B cell (primary cell): ENCODE data around the gene RASSF4. TPM values are rescaled to one million over a fixed set of nuclear protein-coding genes. Genes with fewer than 3 reads are reported as not detected.

Experiments used
- ATAC-seq: fragments of 200-7000 bp; cut with Tn5 transposase; one replicate; pipeline ENCODE4 v1.10.0; 2021; ENCODE audit warnings: low read depth, mild to moderate bottlenecking, moderate number of reproducible peaks, moderate library complexity
- CTCF ChIA-PET: fragments of 350-600 bp; sonication (Branson Sonifier 250); formaldehyde crosslinking; loops from one replicate; lab custom pipeline; 2021; ENCODE audit warnings: antibody characterized with exemption, inconsistent platforms; lab: Charles Lee
- POLR2A ChIA-PET: fragments of 350-600 bp; sonication (Branson Sonifier 250); formaldehyde crosslinking; loops from one replicate; lab custom pipeline; 2021; ENCODE audit warnings: antibody characterized with exemption; lab: Charles Lee
- DNase-seq: peaks from one replicate; pipeline ENCODE4 v3.0.0; 2013
- H2AFZ ChIP-seq: 2 replicates; pipeline ENCODE4 v1.6.1; 2012; ENCODE audit warnings: mild to moderate bottlenecking, low read depth, low read length; ENCODE audit not compliant: insufficient read depth, poor library complexity, severe bottlenecking
- H3K27ac ChIP-seq, 2 donors: 1 replicate in 1 of 2; 2 replicates in 1 of 2; pipeline ENCODE4 v1.5.1; 2012 to 2013; ENCODE audit warnings: low read length in 2 of 2, mild to moderate bottlenecking in 2 of 2, moderate library complexity in 1 of 2
- H3K27me3 ChIP-seq, 4 experiments: fragments of 200-600 bp in 1 of 4; sonication (generic) in 1 of 4; replicated peaks in 1 of 4; 1 replicate in 2 of 4; 2 replicates in 2 of 4; pipeline versions ENCODE4 v1.6.1 to v1.7.0; 2013 to 2016; ENCODE audit warnings: low read length in 3 of 4, mild to moderate bottlenecking in 2 of 4, mixed read lengths in 1 of 4, moderate library complexity in 1 of 4; ENCODE audit not compliant: insufficient read depth in 4 of 4, control insufficient read depth in 3 of 4; ENCODE audit errors: control extremely low read depth in 1 of 4
- H3K36me3 ChIP-seq, 2 experiments: replicated peaks in 1 of 2; 1 replicate in 1 of 2; 2 replicates in 1 of 2; pipeline versions ENCODE4 v1.6.1 to v1.7.1; 2013; ENCODE audit warnings: low read length in 1 of 2; ENCODE audit not compliant: insufficient read depth in 2 of 2, control insufficient read depth in 1 of 2; ENCODE audit errors: control extremely low read depth in 1 of 2, extremely low read depth in 1 of 2
- H3K4me1 ChIP-seq, 2 donors: fragments of 200-600 bp in 1 of 2; sonication (generic) in 1 of 2; 1 replicate in 1 of 2; 2 replicates in 1 of 2; pipeline versions ENCODE4 v1.5.1 to v1.6.1; 2013 to 2017; ENCODE audit warnings: low read length in 2 of 2; ENCODE audit not compliant: control insufficient read depth in 2 of 2, insufficient read depth in 2 of 2
- H3K4me2 ChIP-seq: replicated peaks from 2 replicates; pipeline ENCODE3; 2012; ENCODE audit warnings: mild to moderate bottlenecking, low read depth, low read length; ENCODE audit not compliant: poor library complexity, severe bottlenecking
- H3K4me3 ChIP-seq, 5 experiments: fragments of 200-600 bp in 1 of 5; sonication (generic) in 1 of 5; 1 replicate in 3 of 5; 2 replicates in 2 of 5; pipeline versions ENCODE4 v1.5.1 to v1.7.0; 2011 to 2016; ENCODE audit warnings: low read length in 4 of 5, mild to moderate bottlenecking in 4 of 5, low read depth in 2 of 5, control low read depth in 1 of 5, moderate library complexity in 1 of 5; ENCODE audit not compliant: insufficient read depth in 1 of 5; ENCODE audit errors: control extremely low read depth in 1 of 5, extremely low read depth in 1 of 5
- H3K79me2 ChIP-seq: fragments of 200-600 bp; sonication (generic); one replicate; pipeline ENCODE4 v1.6.0; 2016; ENCODE audit warnings: low read length; ENCODE audit not compliant: control insufficient read depth, insufficient read depth
- H3K9ac ChIP-seq: fragments of 200-600 bp; sonication (generic); 2 replicates; pipeline ENCODE4 v1.6.1; 2017; ENCODE audit warnings: mild to moderate bottlenecking, low read length, moderate library complexity
- H3K9me3 ChIP-seq, 3 donors: one replicate each; pipeline versions ENCODE4 v1.6.1 to v1.7.1; 2013; ENCODE audit warnings: low read length in 2 of 3; ENCODE audit not compliant: control insufficient read depth in 2 of 3, insufficient read depth in 1 of 3; ENCODE audit errors: control extremely low read depth in 1 of 3
- H4K20me1 ChIP-seq: 2 replicates; pipeline ENCODE4 v1.6.0; 2012; ENCODE audit warnings: mild to moderate bottlenecking, low read length; ENCODE audit not compliant: insufficient read depth, control insufficient read depth, poor library complexity, severe bottlenecking
- H3K27ac Mint-ChIP-seq: one replicate; pipeline ENCODE4 v1.8.0; 2021; ENCODE audit warnings: mixed read lengths
- H3K27me3 Mint-ChIP-seq: one replicate; pipeline ENCODE4 v1.8.0; 2021; ENCODE audit warnings: mixed read lengths
- H3K4me1 Mint-ChIP-seq: one replicate; pipeline ENCODE4 v1.8.0; 2021; ENCODE audit warnings: mixed read lengths
- H3K4me3 Mint-ChIP-seq: one replicate; pipeline ENCODE4 v1.8.0; 2021; ENCODE audit warnings: mixed read lengths
- H3K9me3 Mint-ChIP-seq: one replicate; pipeline ENCODE4 v1.8.0; 2022; ENCODE audit warnings: mixed read lengths; ENCODE audit not compliant: insufficient read depth
- CTCF ChIP-seq: fragments of 200-600 bp; IDR thresholded peaks from one replicate; pipeline ENCODE4 v1.8.0; 2022; ENCODE audit warnings: antibody characterized with exemption, mild to moderate bottlenecking
- EZH2 ChIP-seq: IDR thresholded peaks from 2 replicates; pipeline ENCODE4 v1.6.1; 2012; ENCODE audit warnings: borderline replicate concordance, low read depth, mild to moderate bottlenecking, moderate library complexity, low read length; ENCODE audit not compliant: insufficient read depth, poor library complexity, severe bottlenecking
- WGBS: methylation state at CpG from one replicate; pipeline ENCODE4 v1.1.5; 2013; ENCODE audit warnings: missing lambda C conversion rate; ENCODE audit not compliant: insufficient coverage; 5-methylcytosine and 5-hydroxymethylcytosine counted together
- intact Hi-C: fragments of 100-400 bp; cut with micrococcal nuclease; formaldehyde crosslinking; loops from one replicate; pipeline ENCODE4 v1.10.0; 2022
- polyA plus RNA-seq: library from polyadenylated mRNA; depleted of rRNA; stranded (reverse); fragments of >200 nt; gene quantifications from 2 replicates; pipeline ENCODE4 v1.2.3, GENCODE V29; 2012
- total RNA-seq, 2 donors: library from RNA; stranded (reverse); fragments of 120-200 nt in 1 of 2; gene quantifications; 1 replicate in 1 of 2; 2 replicates in 1 of 2; pipeline versions ENCODE4 v1.2.3 to v1.2.4, GENCODE V29; 2013 to 2022

RASSF4 gene
- total and polyA plus RNA-seq, 2 donors (not counting 1 experiment from before 2014, with no cell fraction given), result 1.9 to 2.6 TPM

- Histone ChIP-seq H3K36me3 (no peaks in the 10 kb centered on the region), H3K4me2 (no peak overlapping the region), H3K9ac (no peak overlapping the region), H4K20me1 (no peaks in the 10 kb centered on the region), H3K4me3 (no peak overlapping the region), H3K4me1 (peaks cover 0 to 8% of the 10 kb centered on the region in 2 donors), H3K79me2 (no peaks in the 10 kb centered on the region), H3K27me3 (no peaks in the 10 kb centered on the region), H3K9me3 (no peaks in the 10 kb centered on the region), H2AFZ (no peak overlapping the region), H3K27ac (no peak overlapping the region)
- Mint-ChIP-seq H3K4me3 (no peak overlapping the region), H3K27ac (no peak overlapping the region), H3K27me3 (no peaks in the 10 kb centered on the region), H3K4me1 (no peaks in the 10 kb centered on the region), H3K9me3 (peaks cover 5% of the 10 kb centered on the region)
- ATAC-seq, result no peak
- no peak for DNase-seq
- ChIA-PET CTCF (no interaction called here), POLR2A (no interaction called here)
- WGBS, result 71% methylated on average over 6 of the region's 7 CpGs
- TF ChIP-seq CTCF (no peak), EZH2 (no peak)
- intact Hi-C loops, result no loop called here
Observed at GRCh38 chr10:44936314-44936975, 23.2 kb upstream of the RASSF4 start.

GRCh38 chr10:44937196-44938005, 22.2 kb upstream of the RASSF4 start:
- H3K4me2 ChIP-seq, result no peak overlapping the region
- no peak overlapping the region for H3K9ac ChIP-seq
- H3K4me3 Mint-ChIP-seq, result no peak overlapping the region
- ChIA-PET POLR2A (no interaction called here), CTCF (interaction anchor here (1.1 kb wide), 1 partner anchor 36 kb away, joined by 3 read pairs; no protein-coding TSS in a partner anchor)
- H3K27ac Mint-ChIP-seq, result no peak overlapping the region
- no peak for TF ChIP-seq CTCF
- no peak for TF ChIP-seq EZH2
- DNase-seq (no peak), ATAC-seq (no peak)
- peaks cover 5% of the 10 kb centered on the region for H3K9me3 Mint-ChIP-seq
- WGBS, result 96% methylated on average over 6 of the region's 9 CpGs
- no peaks in the 10 kb centered on the region for H3K27me3 ChIP-seq
- H2AFZ ChIP-seq, result no peak overlapping the region
- no peaks in the 10 kb centered on the region for H3K4me1 Mint-ChIP-seq
- no peak overlapping the region for H3K4me3 ChIP-seq
- no peak overlapping the region for H3K27ac ChIP-seq
- intact Hi-C loops, result no loop called here
- H3K4me1 ChIP-seq, result peaks cover 0 to 8% of the 10 kb centered on the region in 2 donors
- no peaks in the 10 kb centered on the region for H3K36me3 ChIP-seq
- H4K20me1 ChIP-seq, result no peaks in the 10 kb centered on the region
- H3K9me3 ChIP-seq, result no peaks in the 10 kb centered on the region
- no peaks in the 10 kb centered on the region for H3K27me3 Mint-ChIP-seq
- H3K79me2 ChIP-seq, result no peaks in the 10 kb centered on the region
